Stomach (tissue), 4 donors: ENCODE results near the gene SSC5D.

Experiments used
- POLR2A ChIP-seq, 4 donors: fragments of 450-650 bp; IDR thresholded peaks; one replicate each; pipeline ENCODE4 v1.6.1; 2016; ENCODE audit warnings: antibody characterized with exemption in 4 of 4, control low read depth in 2 of 4, mild to moderate bottlenecking in 1 of 4, moderate library complexity in 1 of 4
- POLR2AphosphoS5 ChIP-seq, 3 donors: sonication (generic); formaldehyde crosslinking; IDR thresholded peaks; one replicate each; pipeline ENCODE4 v1.6.1; 2016; ENCODE audit warnings: antibody characterized with exemption in 3 of 3
- TF ChIP-seq, protein P1 (sequence below), 7 experiments: fragments of 450-650 bp in 4 of 7; fragments of 200-600 bp in 3 of 7; sonication (generic) in 3 of 7; IDR thresholded peaks; one replicate each; pipeline ENCODE4 v1.5.1; 2016 to 2019; ENCODE audit warnings: antibody characterized with exemption in 7 of 7, control low read depth in 2 of 7, mild to moderate bottlenecking in 1 of 7

- TF ChIP-seq, protein P1, sequence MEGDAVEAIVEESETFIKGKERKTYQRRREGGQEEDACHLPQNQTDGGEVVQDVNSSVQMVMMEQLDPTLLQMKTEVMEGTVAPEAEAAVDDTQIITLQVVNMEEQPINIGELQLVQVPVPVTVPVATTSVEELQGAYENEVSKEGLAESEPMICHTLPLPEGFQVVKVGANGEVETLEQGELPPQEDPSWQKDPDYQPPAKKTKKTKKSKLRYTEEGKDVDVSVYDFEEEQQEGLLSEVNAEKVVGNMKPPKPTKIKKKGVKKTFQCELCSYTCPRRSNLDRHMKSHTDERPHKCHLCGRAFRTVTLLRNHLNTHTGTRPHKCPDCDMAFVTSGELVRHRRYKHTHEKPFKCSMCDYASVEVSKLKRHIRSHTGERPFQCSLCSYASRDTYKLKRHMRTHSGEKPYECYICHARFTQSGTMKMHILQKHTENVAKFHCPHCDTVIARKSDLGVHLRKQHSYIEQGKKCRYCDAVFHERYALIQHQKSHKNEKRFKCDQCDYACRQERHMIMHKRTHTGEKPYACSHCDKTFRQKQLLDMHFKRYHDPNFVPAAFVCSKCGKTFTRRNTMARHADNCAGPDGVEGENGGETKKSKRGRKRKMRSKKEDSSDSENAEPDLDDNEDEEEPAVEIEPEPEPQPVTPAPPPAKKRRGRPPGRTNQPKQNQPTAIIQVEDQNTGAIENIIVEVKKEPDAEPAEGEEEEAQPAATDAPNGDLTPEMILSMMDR (IDR thresholded peaks at IDR 0.05) = no peak
- TF ChIP-seq POLR2A (IDR thresholded peaks at IDR 0.05) (no peak), POLR2AphosphoS5 (IDR thresholded peaks at IDR 0.05) (no peak)
These were observed 16.7 kb downstream of the SSC5D start for GRCh38 chr19:55504981-55505380.
